Stomach (tissue), 4 donors: Measurements from ENCODE around the gene MYOD1.

Experiments
- EP300 ChIP-seq: sonication (generic); formaldehyde crosslinking; IDR thresholded peaks from one replicate; pipeline ENCODE4 v1.6.1; 2017; ENCODE audit warnings: antibody characterized with exemption
- POLR2A ChIP-seq, 4 donors: fragments of 450-650 bp; IDR thresholded peaks; one replicate each; pipeline ENCODE4 v1.6.1; 2016; ENCODE audit warnings: antibody characterized with exemption in 4 of 4, control low read depth in 2 of 4, mild to moderate bottlenecking in 1 of 4, moderate library complexity in 1 of 4
- TF ChIP-seq, protein P1 (sequence below), 7 experiments: fragments of 450-650 bp in 4 of 7; fragments of 200-600 bp in 3 of 7; sonication (generic) in 3 of 7; IDR thresholded peaks; one replicate each; pipeline ENCODE4 v1.5.1; 2016 to 2019; ENCODE audit warnings: antibody characterized with exemption in 7 of 7, control low read depth in 2 of 7, mild to moderate bottlenecking in 1 of 7

DNA sequence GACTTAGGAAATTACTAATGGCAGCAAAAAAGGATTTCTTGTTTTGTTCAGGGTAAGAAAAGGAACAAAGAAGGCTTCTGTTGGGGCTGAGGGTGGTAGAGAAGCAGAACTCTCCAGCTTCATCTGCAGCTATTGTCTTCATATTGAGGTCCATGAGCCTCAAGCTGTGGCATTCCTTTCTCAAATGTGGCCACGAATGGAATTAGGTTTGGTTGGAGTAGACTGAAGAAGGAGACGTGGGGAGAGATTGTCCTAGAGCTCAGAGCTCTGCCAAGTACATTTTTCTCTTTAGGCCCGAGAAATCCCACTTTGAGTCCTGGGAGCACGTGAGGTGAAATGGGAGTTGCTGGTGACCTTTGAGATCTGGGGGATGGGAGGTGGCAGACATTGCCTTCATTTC, 25.8 kb upstream of the MYOD1 start:
- TF ChIP-seq, protein P1, sequence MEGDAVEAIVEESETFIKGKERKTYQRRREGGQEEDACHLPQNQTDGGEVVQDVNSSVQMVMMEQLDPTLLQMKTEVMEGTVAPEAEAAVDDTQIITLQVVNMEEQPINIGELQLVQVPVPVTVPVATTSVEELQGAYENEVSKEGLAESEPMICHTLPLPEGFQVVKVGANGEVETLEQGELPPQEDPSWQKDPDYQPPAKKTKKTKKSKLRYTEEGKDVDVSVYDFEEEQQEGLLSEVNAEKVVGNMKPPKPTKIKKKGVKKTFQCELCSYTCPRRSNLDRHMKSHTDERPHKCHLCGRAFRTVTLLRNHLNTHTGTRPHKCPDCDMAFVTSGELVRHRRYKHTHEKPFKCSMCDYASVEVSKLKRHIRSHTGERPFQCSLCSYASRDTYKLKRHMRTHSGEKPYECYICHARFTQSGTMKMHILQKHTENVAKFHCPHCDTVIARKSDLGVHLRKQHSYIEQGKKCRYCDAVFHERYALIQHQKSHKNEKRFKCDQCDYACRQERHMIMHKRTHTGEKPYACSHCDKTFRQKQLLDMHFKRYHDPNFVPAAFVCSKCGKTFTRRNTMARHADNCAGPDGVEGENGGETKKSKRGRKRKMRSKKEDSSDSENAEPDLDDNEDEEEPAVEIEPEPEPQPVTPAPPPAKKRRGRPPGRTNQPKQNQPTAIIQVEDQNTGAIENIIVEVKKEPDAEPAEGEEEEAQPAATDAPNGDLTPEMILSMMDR (IDR thresholded peaks at IDR 0.05) = no peak
- TF ChIP-seq POLR2A (IDR thresholded peaks at IDR 0.05) (no peak), EP300 (no peak)
